ENCODE data around the gene SUSD4. TPM values are rescaled to one million over a fixed set of nuclear protein-coding genes. Genes with fewer than 3 reads are reported as not detected.

The SUSD4 gene
- total and polyA plus RNA-seq, 2 of the 4 experiments (the other 2 are of a cell fraction) = 1.8 to 2.7 TPM

GRCh38 chr1:223179786-223180185 is 184.2 kb downstream of the SUSD4 start:
- intact Hi-C loops (cut with micrococcal nuclease) = no loop called here
- Histone ChIP-seq H3K9me1 (ENCODE audit: insufficient read depth, low read length) (no peaks in the 10 kb centered on the region), H2AK5ac (ENCODE audit: low read depth, low read length) (no peak overlapping the region), H3K9ac (ENCODE audit: low read depth, low read length) (no peak overlapping the region), H3K79me1 (ENCODE audit: low read depth in 1 of 2, low read length in 2 of 2) (no peaks in the 10 kb centered on the region), H4K91ac (ENCODE audit: insufficient read depth, low read depth, low read length) (no peak overlapping the region), H2BK120ac (ENCODE audit: low read depth, low read length) (no peak overlapping the region), H3K14ac (replicated peaks; ENCODE audit: low read depth, low read length) (no peak overlapping the region), H4K20me1 (ENCODE audit: insufficient read depth, low read length) (no peaks in the 10 kb centered on the region), H3K23ac (ENCODE audit: low read depth, low read length) (no peak overlapping the region), H3K4me1 (ENCODE audit: control insufficient read depth, insufficient read depth, low read length) (no peaks in the 10 kb centered on the region), H3K9me3 (ENCODE audit: control insufficient read depth, insufficient read depth, low read length) (no peaks in the 10 kb centered on the region), H3K56ac (ENCODE audit: extremely low read depth, insufficient read depth, low read length) (no peak overlapping the region), H4K5ac (ENCODE audit: low read depth, low read length) (no peak overlapping the region), H2AK9ac (replicated peaks; ENCODE audit: low read depth, low read length, poor library complexity) (no peak overlapping the region), H3K27ac (ENCODE audit: insufficient read depth, low read length) (no peak overlapping the region), H3K4me2 (ENCODE audit: low read depth, low read length) (no peak overlapping the region), H3K36me3 (ENCODE audit: control insufficient read depth, insufficient read depth, low read length) (no peaks in the 10 kb centered on the region), H2AFZ (replicated peaks; ENCODE audit: low read length, poor library complexity) (no peak overlapping the region), H2BK15ac (ENCODE audit: low read depth, low read length) (no peak overlapping the region), H2BK5ac (ENCODE audit: low read depth, low read length, poor library complexity, severe bottlenecking) (no peak overlapping the region), H3K18ac (ENCODE audit: low read depth, low read length) (no peak overlapping the region), H3K4ac (ENCODE audit: low read depth, low read length) (no peak overlapping the region), H3K27me3 (ENCODE audit: control insufficient read depth, insufficient read depth, low read length) (peaks cover 28% of the 10 kb centered on the region), H3K4me3 (ENCODE audit: insufficient read depth, low read depth, low read length) (no peak overlapping the region), H4K8ac (ENCODE audit: low read depth in 2 of 2, low read length in 2 of 2) (no peak overlapping the region), H2BK20ac (ENCODE audit: low read depth, low read length) (no peak overlapping the region)
- POLR2A ChIA-PET (ENCODE audit: unreplicated experiment) = no interaction called here
- CTCF ChIA-PET = interaction anchor here (0.9 kb wide), 1 partner anchor 26 kb away, joined by 4 read pairs; no protein-coding TSS in a partner anchor
- in situ Hi-C loops (cut with MboI; ENCODE audit: low sequenced_read_pairs) = no loop called here
- dilution Hi-C loops (cut with HindIII; ENCODE audit: low sequenced_read_pairs, unreplicated experiment) = no loop called here
- TF ChIP-seq MAFK (IDR thresholded peaks at IDR 0.05; ENCODE audit: low read depth, low read length) (no peak), RAD21 (IDR thresholded peaks at IDR 0.05; ENCODE audit: low read length) (no peak), MAZ (IDR thresholded peaks at IDR 0.05; ENCODE audit: borderline replicate concordance, low read depth, low read length) (no peak), ELK1 (IDR thresholded peaks at IDR 0.05; ENCODE audit: borderline replicate concordance, low read depth, low read length) (no peak), MXI1 (IDR thresholded peaks at IDR 0.05; ENCODE audit: borderline replicate concordance, low read depth, low read length) (no peak), RCOR1 (IDR thresholded peaks at IDR 0.05; ENCODE audit: insufficient replicate concordance, low read length) (no peak), SMC3 (IDR thresholded peaks at IDR 0.05; ENCODE audit: low read depth, low read length) (no peak)
- no CpG with 5 or more reads among the region's 1 CpG for WGBS, 2 experiments (ENCODE audit: extremely low coverage in 2 of 2, insufficient read length in 1 of 2)
- DNase-seq = no peak
- no peak for ATAC-seq (ENCODE audit: low read depth)
- no TSS peak for BruUV-seq (replicated peaks)
